ENCODE measurements around the gene NUDT3.

DNA sequence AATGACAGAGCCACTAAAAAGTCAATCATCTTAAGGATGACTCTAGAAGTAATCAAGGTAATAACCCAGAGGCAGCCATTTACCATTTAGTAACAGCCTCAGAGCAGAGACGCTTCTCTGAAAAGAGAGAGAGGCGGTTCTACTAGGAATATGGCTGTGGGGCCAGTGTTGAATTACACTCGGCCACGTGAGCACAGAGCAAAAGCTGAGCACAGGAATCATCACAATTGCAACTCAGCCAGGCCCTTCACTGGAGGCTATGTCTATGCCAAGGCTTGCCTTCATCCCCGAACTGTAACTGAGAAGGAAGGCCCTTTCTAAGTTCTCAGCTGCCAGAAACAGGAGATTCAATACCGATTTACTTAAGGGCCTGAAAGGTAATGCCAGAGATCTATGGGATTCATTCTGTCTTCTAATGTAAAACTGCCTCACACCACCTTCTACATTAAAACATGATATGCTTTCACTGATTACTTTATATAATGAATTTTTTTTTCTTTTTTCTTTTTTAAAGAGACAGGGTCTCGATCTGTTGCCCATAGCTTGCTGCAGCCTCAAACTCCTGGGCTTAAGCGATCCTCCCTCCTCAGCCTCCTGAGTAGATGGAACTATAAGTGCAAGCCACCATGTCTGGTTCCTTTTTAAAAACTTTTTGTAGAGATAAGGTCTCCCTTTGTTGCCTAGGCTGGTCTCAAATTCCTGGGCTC is 67.6 kb downstream of the NUDT3 start:
- TF ChIP-seq, protein P1, sequence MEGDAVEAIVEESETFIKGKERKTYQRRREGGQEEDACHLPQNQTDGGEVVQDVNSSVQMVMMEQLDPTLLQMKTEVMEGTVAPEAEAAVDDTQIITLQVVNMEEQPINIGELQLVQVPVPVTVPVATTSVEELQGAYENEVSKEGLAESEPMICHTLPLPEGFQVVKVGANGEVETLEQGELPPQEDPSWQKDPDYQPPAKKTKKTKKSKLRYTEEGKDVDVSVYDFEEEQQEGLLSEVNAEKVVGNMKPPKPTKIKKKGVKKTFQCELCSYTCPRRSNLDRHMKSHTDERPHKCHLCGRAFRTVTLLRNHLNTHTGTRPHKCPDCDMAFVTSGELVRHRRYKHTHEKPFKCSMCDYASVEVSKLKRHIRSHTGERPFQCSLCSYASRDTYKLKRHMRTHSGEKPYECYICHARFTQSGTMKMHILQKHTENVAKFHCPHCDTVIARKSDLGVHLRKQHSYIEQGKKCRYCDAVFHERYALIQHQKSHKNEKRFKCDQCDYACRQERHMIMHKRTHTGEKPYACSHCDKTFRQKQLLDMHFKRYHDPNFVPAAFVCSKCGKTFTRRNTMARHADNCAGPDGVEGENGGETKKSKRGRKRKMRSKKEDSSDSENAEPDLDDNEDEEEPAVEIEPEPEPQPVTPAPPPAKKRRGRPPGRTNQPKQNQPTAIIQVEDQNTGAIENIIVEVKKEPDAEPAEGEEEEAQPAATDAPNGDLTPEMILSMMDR (IDR thresholded peaks at IDR 0.05; ENCODE audit: insufficient read depth, low read depth, low read length): no peak
- TF ChIP-seq EZH2 (IDR thresholded peaks at IDR 0.05; ENCODE audit: insufficient read depth, low read length): no peak

Data from astrocyte (in vitro differentiated cells and primary cell).